IPS-18a (cell line): ENCODE measurements around the gene CCDC34.
"Not testable (repeated sequence)": the region's sequence is repeated elsewhere in the genome, so short reads cannot be mapped to it uniquely, and the experiment has no call there.

Experiments used
- H3K27ac ChIP-seq: one replicate; pipeline ENCODE4 v1.5.1; 2013; ENCODE audit warnings: low read length
- H3K27me3 ChIP-seq: one replicate; pipeline ENCODE4 v1.6.1; 2013; ENCODE audit warnings: mild to moderate bottlenecking, low read length; ENCODE audit not compliant: control insufficient read depth, insufficient read depth
- H3K36me3 ChIP-seq: one replicate; pipeline ENCODE4 v1.6.1; 2013; ENCODE audit warnings: low read depth, low read length; ENCODE audit not compliant: control insufficient read depth
- H3K4me1 ChIP-seq: one replicate; pipeline ENCODE4 v1.6.1; 2013; ENCODE audit warnings: low read depth, low read length; ENCODE audit not compliant: control insufficient read depth
- H3K4me3 ChIP-seq: one replicate; pipeline ENCODE4 v1.5.1; 2013; ENCODE audit warnings: low read length
- H3K9ac ChIP-seq: one replicate; pipeline ENCODE4 v1.6.1; 2013; ENCODE audit warnings: mild to moderate bottlenecking, low read length, moderate library complexity
- H3K9me3 ChIP-seq: one replicate; pipeline ENCODE4 v1.6.1; 2013; ENCODE audit warnings: low read depth, low read length; ENCODE audit not compliant: control insufficient read depth

CCDC34 gene

DNA sequence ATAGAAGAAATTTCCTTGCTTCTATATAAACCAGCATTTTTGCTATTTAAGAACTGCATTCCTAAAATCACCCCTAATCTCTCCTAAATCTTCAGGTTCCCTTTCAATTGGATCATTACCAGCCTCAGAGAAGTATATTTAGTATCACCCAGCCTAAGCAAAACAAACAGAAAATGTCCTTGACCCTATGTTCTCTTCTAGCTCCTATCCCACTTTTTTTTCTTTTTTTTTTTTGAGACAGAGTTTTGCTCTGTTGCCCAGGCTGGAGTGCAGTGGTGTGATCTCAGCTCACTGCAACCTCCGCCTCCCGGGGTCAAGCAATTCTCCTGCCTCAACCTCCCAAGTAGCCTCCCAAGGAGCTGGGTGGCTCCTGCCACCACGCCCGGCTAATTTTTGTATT is 28.3 kb downstream of the CCDC34 start:
- H3K9ac ChIP-seq, H3K27me3 ChIP-seq, H3K4me3 ChIP-seq, H3K36me3 ChIP-seq, H3K27ac ChIP-seq, H3K4me1 ChIP-seq, H3K9me3 ChIP-seq: not testable (repeated sequence)

DNA sequence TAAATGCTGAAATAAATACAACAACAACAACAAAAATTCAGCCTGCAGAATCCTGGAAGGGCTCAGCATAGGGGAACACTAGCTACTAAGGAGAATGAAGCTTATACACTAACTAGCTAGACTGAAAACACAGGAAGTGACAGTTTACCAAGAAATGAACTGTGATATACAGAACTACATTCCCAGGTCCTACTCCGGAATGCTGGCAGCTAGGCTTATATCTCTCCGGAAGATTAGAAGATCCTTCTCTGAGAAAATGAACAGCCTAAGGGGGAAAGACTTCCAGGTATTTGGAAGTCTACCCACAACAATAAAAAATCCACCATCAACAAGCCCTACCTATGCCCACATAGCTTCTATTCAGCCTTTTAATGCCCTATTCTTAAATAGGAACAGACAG is 31.0 kb downstream of the CCDC34 start:
- H3K36me3 ChIP-seq = peaks cover 3% of the 10 kb centered on the region
- no peak overlapping the region for H3K4me3 ChIP-seq
- H3K4me1 ChIP-seq = peaks cover 4% of the 10 kb centered on the region
- no peak overlapping the region for H3K27ac ChIP-seq
- no peaks in the 10 kb centered on the region for H3K9me3 ChIP-seq
- H3K9ac ChIP-seq = no peak overlapping the region
- H3K27me3 ChIP-seq = no peaks in the 10 kb centered on the region

DNA sequence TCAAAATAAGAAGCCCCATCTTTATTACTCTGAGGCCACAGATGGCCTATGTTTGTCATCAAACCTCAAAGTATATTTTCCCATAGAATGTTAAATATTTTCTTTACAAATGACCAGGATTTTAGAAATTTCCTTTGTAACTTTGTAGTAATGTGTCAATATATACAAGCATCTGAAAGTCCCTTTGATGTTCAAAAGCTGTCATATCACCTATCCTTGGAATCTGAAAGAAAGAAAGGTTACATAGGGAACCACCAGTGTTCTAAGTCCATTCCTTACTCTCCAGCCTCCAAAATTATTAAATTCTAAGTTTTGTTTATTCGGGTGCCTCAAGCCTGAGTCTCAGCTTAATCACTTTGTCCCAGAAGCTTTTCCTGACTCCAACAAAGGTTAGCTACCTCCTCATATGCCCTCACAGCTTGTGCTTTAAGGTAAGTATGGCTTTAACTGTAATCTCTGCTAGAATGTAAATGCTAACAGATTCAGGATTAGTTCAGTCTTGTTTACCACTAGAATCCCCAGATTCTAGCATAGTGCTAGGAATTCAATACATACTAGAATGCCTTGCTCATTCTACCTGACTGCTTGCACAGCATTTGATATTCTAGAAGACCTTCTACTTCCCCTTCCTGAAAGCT is 32.3 kb downstream of the CCDC34 start:
- H3K27ac ChIP-seq = no peak overlapping the region

DNA sequence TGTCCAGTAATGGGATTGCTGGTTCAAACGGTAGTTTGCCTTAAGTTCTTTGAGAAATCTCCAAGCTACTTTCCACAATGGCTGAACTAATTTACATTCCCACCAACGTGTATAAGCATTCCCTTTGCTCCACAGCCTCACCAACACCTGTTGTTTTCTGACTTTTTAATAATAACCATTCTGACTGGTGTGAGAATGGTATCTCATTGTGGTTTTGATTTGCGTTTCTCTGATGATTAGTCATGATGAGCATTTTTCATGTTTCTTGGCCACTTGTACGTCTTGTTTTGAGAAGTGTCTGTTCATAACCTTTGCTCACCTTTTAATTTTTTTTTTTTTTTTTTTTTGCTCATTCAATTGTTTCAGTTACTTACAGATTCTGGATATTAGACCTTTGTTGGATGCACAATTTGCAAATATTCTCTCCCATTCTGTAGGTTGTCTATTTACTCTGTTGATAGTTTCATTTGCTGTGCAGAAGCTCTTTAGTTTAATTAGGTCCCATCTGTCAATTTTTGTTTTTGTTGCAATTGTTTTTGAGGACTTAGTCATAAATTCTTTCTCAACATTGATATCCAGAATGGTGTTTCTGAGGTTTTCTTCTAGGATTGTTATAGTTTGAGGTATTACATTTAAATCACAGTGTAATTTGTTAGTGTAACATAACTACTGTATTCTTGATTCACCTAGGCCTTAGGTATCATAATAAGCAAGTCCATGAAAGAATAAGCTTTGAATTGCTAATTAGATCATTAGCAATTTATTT is 33.0 kb downstream of the CCDC34 start:
- H3K9ac ChIP-seq = no peak overlapping the region
- no peaks in the 10 kb centered on the region for H3K9me3 ChIP-seq
- H3K4me1 ChIP-seq = peaks cover 4% of the 10 kb centered on the region
- no peaks in the 10 kb centered on the region for H3K27me3 ChIP-seq
- no peaks in the 10 kb centered on the region for H3K36me3 ChIP-seq
- no peak overlapping the region for H3K4me3 ChIP-seq
- H3K27ac ChIP-seq = no peak overlapping the region

More for the DNA sequence above, 32.3 kb downstream of the CCDC34 start:
- Histone ChIP-seq H3K4me1 (peaks cover 4% of the 10 kb centered on the region), H3K4me3 (no peak overlapping the region), H3K9ac (no peak overlapping the region), H3K9me3 (no peaks in the 10 kb centered on the region), H3K36me3 (peaks cover under 1% of the 10 kb centered on the region), H3K27me3 (no peaks in the 10 kb centered on the region)

DNA sequence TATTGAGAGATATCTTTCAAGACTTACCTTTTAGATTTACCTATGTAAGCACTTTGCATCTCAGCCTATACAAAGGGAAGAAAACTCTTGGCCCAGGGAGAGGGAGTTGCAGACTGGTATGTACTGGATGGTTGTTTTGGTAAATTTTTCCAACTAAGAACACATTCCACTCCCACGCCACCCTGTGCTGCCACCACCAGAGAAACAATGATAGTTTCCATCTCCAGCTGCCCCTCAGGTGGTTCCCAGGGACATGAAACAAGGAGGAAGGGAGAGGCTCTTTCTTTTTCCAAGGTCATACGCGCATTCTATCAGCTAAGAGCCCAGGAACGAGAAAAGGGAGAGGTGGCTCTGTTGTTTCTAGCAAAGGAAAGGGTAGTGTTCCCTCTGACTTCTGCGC is 34.4 kb downstream of the CCDC34 start:
- Histone ChIP-seq H3K9ac (no peak overlapping the region), H3K4me1 (peaks cover 4% of the 10 kb centered on the region), H3K36me3 (no peaks in the 10 kb centered on the region), H3K4me3 (no peak overlapping the region), H3K9me3 (no peaks in the 10 kb centered on the region), H3K27ac (no peak overlapping the region), H3K27me3 (no peaks in the 10 kb centered on the region)

DNA sequence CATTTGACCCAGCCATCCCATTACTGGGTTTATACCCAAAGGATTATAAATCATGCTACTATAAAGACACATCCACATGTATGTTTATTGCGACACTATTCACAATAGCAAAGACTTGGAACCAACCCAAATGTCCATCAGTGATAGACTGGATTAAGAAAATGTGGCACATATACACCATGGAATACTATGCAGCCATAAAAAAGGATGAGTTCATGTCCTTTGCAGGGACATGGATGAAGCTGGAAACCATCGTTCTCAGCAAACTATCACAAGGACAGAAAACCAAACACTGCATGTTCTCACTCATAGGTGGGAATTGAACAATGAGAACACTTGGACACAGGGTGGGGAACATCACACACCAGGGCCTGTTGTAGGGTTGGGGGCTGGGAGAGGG is 36.0 kb downstream of the CCDC34 start:
- not testable (repeated sequence) for H3K4me1 ChIP-seq, H3K4me3 ChIP-seq, H3K27ac ChIP-seq, H3K9me3 ChIP-seq, H3K36me3 ChIP-seq, H3K27me3 ChIP-seq, H3K9ac ChIP-seq

DNA sequence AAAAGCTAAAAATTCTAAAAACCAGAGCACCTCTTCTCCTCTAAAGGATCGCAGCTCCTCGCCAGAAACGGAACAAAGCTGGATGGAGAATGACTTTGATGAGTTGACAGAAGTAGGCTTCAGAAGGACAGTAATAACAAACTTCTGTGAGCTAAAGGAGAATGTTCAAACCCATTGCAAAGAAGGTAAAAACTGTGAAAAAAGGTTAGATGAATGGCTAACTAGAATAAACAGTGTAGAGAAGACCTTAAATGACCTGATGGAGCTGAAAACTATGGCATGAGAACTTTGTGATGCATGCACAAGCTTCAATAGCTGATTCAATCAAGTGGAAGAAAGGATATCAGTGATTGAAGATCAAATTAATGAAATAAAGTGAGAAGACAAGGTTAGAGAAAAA is 40.8 kb downstream of the CCDC34 start:
- not testable (repeated sequence) for H3K9me3 ChIP-seq, H3K27me3 ChIP-seq, H3K27ac ChIP-seq, H3K4me1 ChIP-seq, H3K9ac ChIP-seq, H3K36me3 ChIP-seq, H3K4me3 ChIP-seq

DNA sequence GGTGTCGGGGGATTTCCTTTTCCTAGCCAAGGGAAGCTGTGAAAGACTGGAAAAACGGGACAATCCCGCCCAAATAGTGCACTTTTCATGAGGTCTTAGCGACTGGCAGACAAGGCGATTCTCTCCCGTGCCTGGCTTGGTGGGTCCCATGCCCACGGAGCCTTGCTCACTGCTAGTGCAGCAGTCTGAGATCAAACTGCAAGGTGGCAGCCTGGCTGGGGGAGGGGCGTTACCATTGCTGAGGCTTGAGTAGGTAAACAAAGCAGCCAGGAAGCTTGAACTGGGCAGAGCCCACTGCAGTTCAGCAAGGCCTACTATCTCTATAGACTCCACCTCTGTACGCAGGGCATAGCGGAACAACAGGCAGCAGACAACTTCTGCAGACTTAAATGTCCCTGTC is 41.7 kb downstream of the CCDC34 start:
- not testable (repeated sequence) for H3K4me3 ChIP-seq, H3K9ac ChIP-seq, H3K27ac ChIP-seq, H3K4me1 ChIP-seq, H3K36me3 ChIP-seq, H3K9me3 ChIP-seq, H3K27me3 ChIP-seq

DNA sequence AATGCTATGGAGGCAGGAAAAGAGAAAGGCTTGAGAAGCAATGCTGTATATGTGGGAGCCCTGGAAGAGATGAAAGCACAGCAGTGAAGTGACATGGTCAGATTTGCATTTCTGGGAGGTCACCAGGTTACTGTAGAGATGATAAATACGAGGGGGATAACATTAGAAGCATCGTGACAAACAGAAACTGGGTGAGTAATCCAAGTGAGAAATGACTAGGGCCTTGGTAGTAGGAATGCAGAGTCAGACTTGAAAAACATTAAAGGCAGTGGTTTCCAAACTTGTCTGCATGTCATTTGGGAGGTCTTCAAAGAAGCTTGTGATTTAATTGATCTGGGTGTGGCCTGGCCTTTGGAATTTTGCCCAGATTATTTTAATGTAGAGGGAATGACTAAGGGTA is 43.9 kb downstream of the CCDC34 start:
- no peaks in the 10 kb centered on the region for H3K36me3 ChIP-seq
- H3K4me1 ChIP-seq = peaks cover 3% of the 10 kb centered on the region
- no peak overlapping the region for H3K9ac ChIP-seq
- H3K4me3 ChIP-seq = no peak overlapping the region
- H3K27ac ChIP-seq = no peak overlapping the region
- H3K9me3 ChIP-seq = peaks cover 3% of the 10 kb centered on the region
- no peaks in the 10 kb centered on the region for H3K27me3 ChIP-seq

DNA sequence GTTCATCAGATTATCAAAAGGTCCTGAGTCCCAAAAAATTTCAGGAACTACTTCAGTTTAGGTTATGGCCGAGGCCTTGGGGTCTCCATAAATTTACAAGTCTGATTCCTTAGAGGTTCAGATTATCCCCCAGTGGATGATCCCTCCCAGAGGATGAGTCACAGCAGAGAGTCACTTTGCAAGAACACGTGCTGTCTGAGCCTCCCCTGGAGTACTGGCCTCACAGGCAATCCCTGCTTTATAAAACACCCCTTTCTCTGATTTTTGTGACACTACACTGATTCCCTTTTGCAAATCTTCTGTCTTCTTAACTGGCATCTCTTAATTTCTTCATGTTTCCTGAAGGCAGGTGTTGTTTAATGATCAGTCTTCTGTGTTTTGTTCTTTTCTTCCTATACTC is 45.3 kb downstream of the CCDC34 start:
- H3K27me3 ChIP-seq = no peaks in the 10 kb centered on the region
- H3K4me1 ChIP-seq = peaks cover 3% of the 10 kb centered on the region
- H3K27ac ChIP-seq = no peak overlapping the region
- H3K9me3 ChIP-seq = peaks cover 3% of the 10 kb centered on the region
- H3K9ac ChIP-seq = no peak overlapping the region
- H3K36me3 ChIP-seq = no peaks in the 10 kb centered on the region
- H3K4me3 ChIP-seq = no peak overlapping the region

DNA sequence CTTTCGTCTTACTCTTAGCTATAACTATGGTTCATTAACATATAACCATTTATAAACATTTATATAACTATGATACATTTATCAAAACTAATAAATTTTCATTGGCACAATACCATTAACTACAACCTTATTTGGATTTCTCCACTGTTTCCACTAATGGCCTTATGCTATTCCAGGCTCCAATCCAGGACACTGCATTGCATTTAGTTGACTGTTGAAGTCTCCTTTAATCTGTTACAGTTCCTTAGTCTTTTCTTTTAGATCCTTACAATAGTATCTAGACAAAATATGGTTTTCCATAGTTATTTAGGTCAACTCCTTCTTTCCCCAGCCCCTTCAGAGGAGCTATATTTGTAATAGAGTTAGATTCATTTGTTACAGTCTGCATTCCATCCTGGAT is 47.2 kb downstream of the CCDC34 start:
- Histone ChIP-seq H3K9me3 (peaks cover under 1% of the 10 kb centered on the region), H3K4me1 (peaks cover 3% of the 10 kb centered on the region), H3K27me3 (no peaks in the 10 kb centered on the region), H3K9ac (no peak overlapping the region), H3K4me3 (no peak overlapping the region), H3K36me3 (no peaks in the 10 kb centered on the region), H3K27ac (no peak overlapping the region)

DNA sequence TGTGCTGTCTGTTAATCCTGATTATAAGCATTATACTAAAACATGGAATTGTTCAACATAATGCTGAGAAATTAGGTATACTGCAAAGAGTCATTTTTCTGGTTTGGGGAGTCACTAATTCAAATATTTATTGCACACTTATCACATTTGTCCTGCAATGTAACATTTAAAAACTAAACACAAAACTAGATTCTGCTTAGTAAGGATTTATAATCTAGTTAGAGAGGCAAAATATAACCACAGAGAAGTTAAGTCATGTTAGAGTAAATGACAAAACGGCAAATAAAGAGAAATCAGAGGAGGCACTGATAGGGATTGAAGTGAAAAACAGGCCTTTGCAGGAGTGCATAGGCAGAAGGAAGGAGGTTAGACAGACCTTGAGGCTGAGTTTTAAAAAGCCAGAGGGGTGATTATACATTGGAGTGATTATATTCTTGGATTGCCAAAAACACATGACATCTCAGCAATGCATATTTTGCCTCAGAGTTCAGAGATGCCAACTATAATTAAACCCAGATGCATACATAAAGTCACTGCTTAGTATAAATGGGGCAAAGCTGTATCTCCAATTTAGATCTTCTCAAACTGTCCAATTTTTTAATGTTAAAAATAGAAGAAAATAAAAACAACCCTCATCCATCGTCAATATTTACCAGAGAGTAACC is 49.7 kb downstream of the CCDC34 start:
- no peaks in the 10 kb centered on the region for H3K36me3 ChIP-seq
- H3K4me1 ChIP-seq = peaks cover 3% of the 10 kb centered on the region
- H3K27ac ChIP-seq = no peak overlapping the region
- H3K27me3 ChIP-seq = no peaks in the 10 kb centered on the region
- H3K9me3 ChIP-seq = no peaks in the 10 kb centered on the region
- no peak overlapping the region for H3K4me3 ChIP-seq
- no peak overlapping the region for H3K9ac ChIP-seq
